ENCODE results near the gene TMEM9B.

TMEM9B gene

DNA sequence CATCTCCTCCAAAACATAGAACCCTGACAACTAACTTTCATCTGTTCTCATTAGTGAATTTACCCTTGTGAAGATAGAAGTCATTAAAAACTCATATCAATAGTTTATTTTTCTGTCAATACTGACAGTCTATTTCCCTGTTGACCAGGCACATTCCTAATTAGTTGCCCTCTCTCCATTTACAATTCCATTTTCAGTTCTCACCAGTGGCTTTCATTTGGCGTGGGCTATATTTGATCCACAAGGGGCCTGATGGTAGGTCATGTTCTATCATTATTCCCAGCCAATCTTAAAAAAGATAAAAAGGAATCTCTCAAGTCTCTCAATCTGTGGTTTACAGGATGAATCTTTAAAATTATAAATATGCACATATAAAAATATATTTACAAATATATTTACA is 57.1 kb downstream of the TMEM9B start:
- TF ChIP-seq GATA1 (IDR thresholded peaks at IDR 0.05; ENCODE audit: low read depth, low read length) (no peak), POLR2A (IDR thresholded peaks at IDR 0.05; ENCODE audit: low read length) (no peak)

DNA sequence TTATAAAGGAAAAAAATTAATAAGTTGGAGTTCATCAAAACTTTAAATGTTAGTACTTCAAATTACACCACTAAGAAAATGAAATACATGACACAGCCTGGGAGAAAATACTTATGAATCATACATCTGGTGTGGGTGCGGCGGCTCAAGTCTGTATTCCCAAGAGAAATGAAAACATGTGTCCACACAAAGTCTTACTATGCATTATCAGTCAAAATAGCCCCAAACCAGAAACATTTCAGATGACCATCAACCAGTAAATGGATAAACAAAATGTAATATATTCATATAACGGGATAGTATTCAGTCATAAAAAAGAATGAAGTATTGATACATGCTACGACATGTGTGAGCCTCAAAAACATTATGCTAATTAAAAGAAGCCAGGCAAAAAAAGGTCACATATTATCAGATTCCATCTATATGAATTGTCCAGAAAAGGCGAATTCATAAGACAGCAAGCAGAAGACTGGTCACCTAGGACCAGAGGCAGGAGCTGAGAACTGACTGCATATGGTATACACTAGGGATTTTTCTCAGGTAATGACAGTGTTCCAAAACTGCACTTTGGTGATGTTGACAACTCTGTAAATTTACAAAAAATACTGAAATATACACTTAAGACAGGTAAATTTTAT is 58.6 kb downstream of the TMEM9B start:
- DNase-seq = no peak
- TF ChIP-seq GATA1 (IDR thresholded peaks at IDR 0.05; ENCODE audit: low read depth, low read length) = no peak
- no peak for TF ChIP-seq POLR2A (IDR thresholded peaks at IDR 0.05; ENCODE audit: low read length)

More for the DNA sequence above, 57.1 kb downstream of the TMEM9B start:
- DNase-seq = no peak

DNA sequence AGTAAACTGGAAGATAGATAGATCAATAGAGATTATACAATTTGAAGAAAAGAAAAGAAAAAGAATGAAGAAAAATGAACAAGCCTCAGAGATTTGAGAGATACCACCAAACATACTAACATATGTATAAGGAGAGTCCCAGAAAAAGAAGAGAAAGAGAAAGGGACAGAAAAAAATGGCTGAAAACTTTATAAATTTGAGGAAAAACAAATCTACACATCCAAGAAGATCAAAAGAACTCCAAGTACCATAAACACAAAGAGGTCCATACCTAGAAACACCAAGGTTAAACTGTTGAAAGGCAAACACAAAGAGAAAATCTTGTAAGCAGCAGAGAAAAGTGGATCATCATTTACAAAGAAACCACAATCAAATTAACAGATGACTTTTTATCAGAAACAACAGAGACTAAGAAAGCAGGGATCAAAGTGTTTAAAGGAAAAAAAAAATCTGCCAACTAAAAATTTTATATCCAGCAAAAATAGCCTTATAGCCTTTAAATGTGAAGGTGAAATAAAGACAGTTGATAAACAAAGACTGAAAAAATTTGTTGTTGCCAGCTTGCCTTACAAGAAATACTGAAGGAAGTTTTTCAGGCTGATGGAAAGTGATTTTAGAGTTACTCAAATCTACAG is 65.0 kb downstream of the TMEM9B start:
- DNase-seq = no peak
- TF ChIP-seq POLR2A (IDR thresholded peaks at IDR 0.05; ENCODE audit: low read length) (no peak), GATA1 (IDR thresholded peaks at IDR 0.05; ENCODE audit: low read depth, low read length) (no peak)

All from erythroblast (primary cell).